Subcutaneous adipose tissue (tissue), 4 donors: ENCODE measurements around the gene PLCG1. TPM values are rescaled to one million over a fixed set of nuclear protein-coding genes. Genes with fewer than 3 reads are reported as not detected.

Experiments
- CTCF ChIP-seq: fragments of 450-650 bp; IDR thresholded peaks from one replicate; pipeline ENCODE4 v1.5.1; 2016; ENCODE audit warnings: low read depth, mild to moderate bottlenecking, control low read depth, antibody characterized with exemption, moderate library complexity
- total RNA-seq, 4 donors: library from RNA; depleted of rRNA; stranded (reverse); fragments of >200 nt; gene quantifications; one replicate each; pipeline ENCODE4 v1.1.0, GENCODE V29; 2016

The PLCG1 gene
- total RNA-seq, 4 donors from 2014 or later: 43.0 to 186 (median 67.2) TPM

GRCh38 chr20:41148942-41149341, 11.6 kb downstream of the PLCG1 start:
- TF ChIP-seq CTCF: no peak

- no peak for TF ChIP-seq CTCF
Measured at GRCh38 chr20:41150664-41151063, 13.3 kb downstream of the PLCG1 start.

- TF ChIP-seq CTCF: no peak
Measured at GRCh38 chr20:41151134-41151869, 14.0 kb downstream of the PLCG1 start.

GRCh38 chr20:41152108-41152757, 14.9 kb downstream of the PLCG1 start:
- TF ChIP-seq CTCF: no peak

GRCh38 chr20:41154436-41155176, 17.3 kb downstream of the PLCG1 start:
- TF ChIP-seq CTCF: no peak

GRCh38 chr20:41155261-41155660, 17.9 kb downstream of the PLCG1 start:
- no peak for TF ChIP-seq CTCF

GRCh38 chr20:41158082-41158625, 20.8 kb downstream of the PLCG1 start:
- no peak for TF ChIP-seq CTCF
